GM13976 (cell line): ENCODE data around the gene RTL3.
"Not testable (repeated sequence)": the region's sequence is repeated elsewhere in the genome, so short reads cannot be mapped to it uniquely, and the experiment has no call there.

Source experiments
- DNase-seq: peaks from one replicate; pipeline ENCODE4 v3.0.0; 2012; ENCODE audit warnings: low spot score
- in situ Hi-C: fragments of 300-500 bp; cut with MboI; formaldehyde crosslinking; loops from one replicate; pipeline ENCODE4 v1.12.0; 2022; ENCODE audit warnings: low sequenced_read_pairs, mixed read lengths, inconsistent platforms; ENCODE audit not compliant: unreplicated experiment
- TF ChIP-seq, protein P1 (sequence below): IDR thresholded peaks from 2 replicates; pipeline ENCODE4 v1.5.1; 2012; ENCODE audit warnings: borderline replicate concordance, mild to moderate bottlenecking; ENCODE audit not compliant: insufficient read depth; ENCODE audit errors: extremely low read depth, missing control alignments, control extremely low read depth

The RTL3 gene

DNA sequence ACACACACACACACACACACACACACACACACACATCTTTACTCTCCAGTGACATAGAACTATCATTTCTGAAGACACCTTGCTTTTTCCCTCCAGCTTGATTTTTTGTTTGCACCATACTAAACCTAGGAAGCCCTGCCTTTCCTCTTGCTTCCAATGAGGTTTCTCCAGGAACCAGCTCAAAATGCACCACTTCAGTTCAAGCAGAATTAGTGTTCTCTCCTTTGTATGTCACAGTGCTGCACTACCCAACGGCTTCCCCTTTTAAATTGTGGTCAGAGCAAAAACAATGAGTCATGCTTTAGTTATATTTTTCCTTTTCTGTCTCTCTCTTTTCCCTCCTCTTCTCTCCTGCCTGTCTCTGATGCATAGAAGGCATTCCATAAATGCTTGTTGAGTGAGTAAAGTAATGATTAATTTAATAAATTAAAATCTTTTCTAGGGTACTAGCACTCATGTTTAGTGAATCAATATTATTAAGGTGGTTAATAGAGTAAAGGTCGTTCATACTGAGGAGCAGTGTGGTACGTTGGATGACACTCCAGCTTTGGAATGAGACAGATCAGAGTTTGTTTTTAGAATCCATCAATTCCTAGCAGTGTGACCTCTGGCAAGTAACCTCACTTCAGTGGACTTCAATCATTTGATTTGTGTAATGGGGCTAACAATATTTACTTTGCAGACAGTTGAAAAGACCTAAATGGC lies 5.9 kb downstream of the RTL3 start:
- TF ChIP-seq, protein P1, sequence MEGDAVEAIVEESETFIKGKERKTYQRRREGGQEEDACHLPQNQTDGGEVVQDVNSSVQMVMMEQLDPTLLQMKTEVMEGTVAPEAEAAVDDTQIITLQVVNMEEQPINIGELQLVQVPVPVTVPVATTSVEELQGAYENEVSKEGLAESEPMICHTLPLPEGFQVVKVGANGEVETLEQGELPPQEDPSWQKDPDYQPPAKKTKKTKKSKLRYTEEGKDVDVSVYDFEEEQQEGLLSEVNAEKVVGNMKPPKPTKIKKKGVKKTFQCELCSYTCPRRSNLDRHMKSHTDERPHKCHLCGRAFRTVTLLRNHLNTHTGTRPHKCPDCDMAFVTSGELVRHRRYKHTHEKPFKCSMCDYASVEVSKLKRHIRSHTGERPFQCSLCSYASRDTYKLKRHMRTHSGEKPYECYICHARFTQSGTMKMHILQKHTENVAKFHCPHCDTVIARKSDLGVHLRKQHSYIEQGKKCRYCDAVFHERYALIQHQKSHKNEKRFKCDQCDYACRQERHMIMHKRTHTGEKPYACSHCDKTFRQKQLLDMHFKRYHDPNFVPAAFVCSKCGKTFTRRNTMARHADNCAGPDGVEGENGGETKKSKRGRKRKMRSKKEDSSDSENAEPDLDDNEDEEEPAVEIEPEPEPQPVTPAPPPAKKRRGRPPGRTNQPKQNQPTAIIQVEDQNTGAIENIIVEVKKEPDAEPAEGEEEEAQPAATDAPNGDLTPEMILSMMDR = no peak
- no peak for DNase-seq
- in situ Hi-C loops = no loop called here

DNA sequence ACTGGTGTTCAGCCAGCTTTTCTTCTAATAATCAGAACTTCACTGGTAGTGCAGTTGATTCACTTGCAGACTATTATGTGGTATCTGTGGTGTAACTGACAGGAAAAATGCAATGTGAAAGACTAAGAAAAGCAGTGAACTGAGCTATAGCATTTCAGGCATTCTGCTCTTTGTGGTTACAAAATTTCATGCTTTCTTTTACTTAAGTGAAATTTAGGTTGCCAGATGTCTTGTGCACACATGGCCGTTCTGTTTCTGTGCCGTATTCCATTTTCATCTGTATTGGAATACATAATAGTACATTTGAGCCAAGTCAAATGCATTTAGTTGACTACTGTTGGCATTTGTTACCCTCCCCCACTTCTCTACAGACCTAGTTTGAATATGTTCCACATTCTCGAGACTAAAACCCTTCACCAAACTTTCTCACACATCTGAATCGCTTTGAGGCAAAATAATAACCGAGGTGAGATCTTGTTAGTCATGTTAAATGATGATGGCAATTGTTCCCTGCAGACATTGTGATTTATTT lies 8.2 kb downstream of the RTL3 start:
- in situ Hi-C loops = no loop called here
- TF ChIP-seq, protein P1 = no peak
- DNase-seq = no peak

DNA sequence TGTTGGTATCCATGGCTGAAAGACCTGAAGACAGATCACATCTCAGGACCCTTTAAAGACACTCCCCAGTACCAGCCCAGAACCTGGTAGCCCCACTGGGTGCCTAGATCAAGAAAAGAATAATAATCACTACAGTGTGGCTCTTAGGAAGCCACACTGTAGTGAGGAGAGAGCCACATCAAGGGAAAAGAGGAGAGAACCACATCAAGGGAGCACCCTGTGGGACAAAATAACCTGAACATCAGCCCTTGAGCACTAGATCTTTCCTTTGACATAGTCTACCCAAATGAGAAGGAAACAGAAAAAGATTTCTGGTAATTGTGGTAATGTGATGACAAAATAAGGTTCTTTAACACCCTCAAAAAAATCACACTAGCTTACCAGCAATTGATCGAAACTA lies 15.3 kb downstream of the RTL3 start:
- no peak for DNase-seq
- TF ChIP-seq, protein P1 = no peak
- in situ Hi-C loops = no loop called here

DNA sequence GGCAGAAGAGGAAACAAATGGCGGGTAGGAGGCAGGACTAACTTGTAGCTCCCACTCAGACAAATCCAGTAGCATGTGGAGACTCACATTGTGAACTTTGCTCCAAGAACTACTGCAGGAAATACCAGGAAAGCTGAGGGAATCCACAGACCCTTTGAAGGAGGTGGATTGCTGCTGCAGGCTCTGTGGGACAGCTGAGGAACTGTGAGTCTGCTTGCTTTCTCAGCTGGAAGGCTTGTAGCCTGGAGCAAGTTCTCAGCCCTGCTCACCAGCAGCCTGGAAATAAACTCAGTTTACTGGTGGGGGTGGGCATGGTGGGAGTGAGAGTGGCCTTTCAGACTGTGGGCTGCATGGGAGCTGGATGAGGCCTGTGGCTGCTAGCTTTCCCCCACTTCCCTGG lies 16.0 kb downstream of the RTL3 start:
- no peak for DNase-seq
- in situ Hi-C loops = no loop called here
- TF ChIP-seq, protein P1 = no peak

DNA sequence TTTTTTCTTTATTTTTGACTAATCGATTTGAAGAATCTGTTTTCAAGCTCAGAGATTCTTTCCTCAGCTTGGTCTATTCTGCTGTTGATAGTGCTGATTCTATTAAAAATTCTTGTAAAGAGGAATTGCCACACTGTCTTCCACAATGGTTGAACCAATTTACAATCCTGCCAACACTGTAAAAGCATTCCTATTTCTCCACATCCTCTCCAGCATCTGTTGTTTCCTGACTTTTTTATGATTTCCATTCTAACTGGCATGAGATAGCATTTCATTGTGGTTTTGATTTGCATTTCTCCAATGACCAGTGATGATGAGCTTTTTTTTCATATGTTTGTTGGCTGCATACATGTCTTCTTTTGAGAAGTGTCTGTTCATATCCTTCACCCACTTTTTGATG lies 23.0 kb downstream of the RTL3 start:
- in situ Hi-C loops, DNase-seq: not testable (repeated sequence)

DNA sequence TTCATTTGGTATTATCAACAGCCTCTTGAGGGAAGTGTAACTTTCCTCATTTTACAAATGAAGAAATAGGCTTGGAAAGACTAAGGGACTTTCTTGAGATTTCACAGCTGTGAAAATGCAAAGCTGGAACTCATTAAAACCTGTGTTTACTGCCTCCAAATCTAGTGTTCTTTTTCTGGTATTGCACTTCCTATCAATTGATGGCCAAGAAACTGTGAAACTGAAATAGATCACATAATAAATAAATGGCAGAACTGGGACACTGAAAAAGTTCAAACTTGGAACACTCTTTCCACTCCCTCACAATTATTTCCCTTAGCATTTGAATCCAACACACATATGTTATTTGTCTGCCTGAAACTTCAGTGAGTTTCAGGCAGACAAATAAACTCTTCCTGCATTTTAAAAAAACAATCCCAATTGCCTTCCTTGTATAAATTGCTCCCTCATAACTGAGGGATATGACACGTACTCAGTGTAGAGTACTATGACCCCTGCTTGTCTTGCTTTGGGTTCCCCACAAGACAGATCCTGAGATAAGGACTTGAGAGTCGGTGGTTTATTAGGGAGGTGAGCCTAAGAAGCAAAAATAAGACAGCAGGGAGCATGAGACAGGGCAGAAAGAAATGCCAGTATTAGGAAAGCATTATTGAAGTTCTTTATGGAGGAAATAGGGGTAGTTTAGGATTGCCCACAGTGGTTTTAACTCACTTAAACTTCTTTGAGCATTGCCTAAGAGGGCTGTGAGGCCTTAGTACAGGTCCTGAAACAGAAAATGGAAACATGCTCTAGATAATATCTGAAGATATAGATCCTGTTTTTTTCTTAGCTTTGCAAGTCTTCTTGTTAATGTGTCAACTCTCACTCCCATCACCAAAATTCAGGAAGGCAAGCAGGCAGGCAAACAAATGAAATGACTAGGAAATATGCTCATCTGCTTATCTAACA lies 33.9 kb downstream of the RTL3 start:
- no peak for DNase-seq
- TF ChIP-seq, protein P1 = no peak
- in situ Hi-C loops = no loop called here

DNA sequence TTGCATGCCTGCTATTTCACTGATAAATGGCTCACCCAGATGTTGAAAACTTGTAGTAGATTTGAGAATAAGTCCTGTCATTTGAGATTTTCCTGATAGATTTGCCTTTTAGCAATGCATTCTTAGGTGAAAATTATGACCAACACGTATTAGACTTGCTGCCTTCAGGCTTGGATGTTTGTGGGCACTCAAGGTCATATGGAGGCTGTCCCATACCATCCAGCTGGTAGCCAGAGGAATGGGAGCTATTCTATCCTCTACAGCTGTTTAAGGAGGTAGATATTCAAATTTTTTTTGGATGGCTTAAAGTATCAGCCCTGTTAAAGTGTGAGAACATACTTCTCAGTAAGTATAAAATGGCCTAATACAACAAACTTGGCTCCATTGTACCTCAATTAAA lies 34.7 kb downstream of the RTL3 start:
- TF ChIP-seq, protein P1 = no peak
- no peak for DNase-seq
- in situ Hi-C loops = no loop called here
